ENCODE data around the gene TNIP1.
A peak's percentile ranks its signal among the peaks of the same experiment; 100 is the strongest.

Gene TNIP1

GRCh38 chr5:151021746-151022145, 59.1 kb downstream of the TNIP1 start:
- DNase-seq (ENCODE audit: low spot score) = no peak

GRCh38 chr5:151020304-151021110, 60.3 kb downstream of the TNIP1 start, which contains the start of gene GPX3:
TSS of gene GPX3 (plus strand) at chr5:151020591. CDS start at chr5:151020655, 64 bp downstream.
- peak; percentile 70 for DNase-seq (ENCODE audit: low spot score)

- no peak for DNase-seq (ENCODE audit: low spot score)
Measured at GRCh38 chr5:151019331-151019730, 61.5 kb downstream of the TNIP1 start.

- no peak for DNase-seq (ENCODE audit: low spot score)
Measured at GRCh38 chr5:151018846-151019245, 62.0 kb downstream of the TNIP1 start.

- no peak for DNase-seq (ENCODE audit: low spot score)
Measured at GRCh38 chr5:151017897-151018296, 62.9 kb downstream of the TNIP1 start.

- no peak for DNase-seq (ENCODE audit: low spot score)
Measured at GRCh38 chr5:151016700-151017099, 64.1 kb downstream of the TNIP1 start.

GRCh38 chr5:151015974-151016587, 64.8 kb downstream of the TNIP1 start:
- no peak for DNase-seq (ENCODE audit: low spot score)

- DNase-seq (ENCODE audit: low spot score) = no peak
Measured at GRCh38 chr5:151014680-151015343, 66.0 kb downstream of the TNIP1 start.

GRCh38 chr5:151012862-151013261, 68.0 kb downstream of the TNIP1 start:
- DNase-seq (ENCODE audit: low spot score) = no peak

- no peak for DNase-seq (ENCODE audit: low spot score)
Measured at GRCh38 chr5:151008906-151009305, 71.9 kb downstream of the TNIP1 start.

GRCh38 chr5:151008210-151008491, 72.7 kb downstream of the TNIP1 start:
- no peak for DNase-seq (ENCODE audit: low spot score)

GRCh38 chr5:151007430-151008209, 73.2 kb downstream of the TNIP1 start:
- DNase-seq (ENCODE audit: low spot score) = no peak

- no peak for DNase-seq (ENCODE audit: low spot score)
Measured at GRCh38 chr5:151006704-151007334, 74.0 kb downstream of the TNIP1 start.

GRCh38 chr5:151005950-151006576, 74.8 kb downstream of the TNIP1 start:
- no peak for DNase-seq (ENCODE audit: low spot score)

- no peak for DNase-seq (ENCODE audit: low spot score)
Measured at GRCh38 chr5:151005187-151005949, 75.5 kb downstream of the TNIP1 start.

GRCh38 chr5:151004499-151004898, 76.3 kb downstream of the TNIP1 start:
- no peak for DNase-seq (ENCODE audit: low spot score)

GRCh38 chr5:151003503-151003860, 77.4 kb downstream of the TNIP1 start:
- no peak for DNase-seq (ENCODE audit: low spot score)

GRCh38 chr5:151002681-151003502, 77.9 kb downstream of the TNIP1 start:
- DNase-seq (ENCODE audit: low spot score) = no peak

GRCh38 chr5:151002250-151002649, 78.6 kb downstream of the TNIP1 start:
- no peak for DNase-seq (ENCODE audit: low spot score)

- no peak for DNase-seq (ENCODE audit: low spot score)
Measured at GRCh38 chr5:151001436-151001835, 79.4 kb downstream of the TNIP1 start.

Data from putamen (tissue), 1 donor.